Brain microvascular endothelial cell (primary cell): Measurements from ENCODE around the gene PEPD.

Source experiments
- DNase-seq: peaks from one replicate; pipeline ENCODE4 v3.0.0-alpha.2; 2020
- H3K27ac ChIP-seq: fragments of 250-450 bp; sonication (Bioruptor Pico); 2 replicates; pipeline ENCODE4 v1.5.1; 2020; ENCODE audit warnings: mild to moderate bottlenecking, moderate library complexity
- H3K27me3 ChIP-seq: fragments of 250-450 bp; sonication (Bioruptor Pico); replicated peaks from 2 replicates; pipeline ENCODE4 v1.5.1; 2020; ENCODE audit warnings: mild to moderate bottlenecking
- H3K36me3 ChIP-seq: fragments of 250-450 bp; sonication (Bioruptor Pico); replicated peaks from 2 replicates; pipeline ENCODE4 v1.5.1; 2020; ENCODE audit warnings: mild to moderate bottlenecking
- H3K4me3 ChIP-seq: 2 replicates; pipeline ENCODE4 v1.5.1; 2011; ENCODE audit warnings: low read depth, mild to moderate bottlenecking, control low read depth, low read length, moderate library complexity
- in situ Hi-C: cut with HindIII; loops from 2 replicates; pipeline ENCODE4 v1.10.0; 2017; ENCODE audit warnings: low sequenced_read_pairs, low pct_ligation_motif_present
- TF ChIP-seq, protein P1 (sequence below): IDR thresholded peaks from 2 replicates; pipeline ENCODE4 v1.5.1; 2011; ENCODE audit warnings: low read depth, mild to moderate bottlenecking, moderate library complexity, low read length, control low read depth, inconsistent platforms; ENCODE audit errors: missing control alignments

PEPD gene

DNA sequence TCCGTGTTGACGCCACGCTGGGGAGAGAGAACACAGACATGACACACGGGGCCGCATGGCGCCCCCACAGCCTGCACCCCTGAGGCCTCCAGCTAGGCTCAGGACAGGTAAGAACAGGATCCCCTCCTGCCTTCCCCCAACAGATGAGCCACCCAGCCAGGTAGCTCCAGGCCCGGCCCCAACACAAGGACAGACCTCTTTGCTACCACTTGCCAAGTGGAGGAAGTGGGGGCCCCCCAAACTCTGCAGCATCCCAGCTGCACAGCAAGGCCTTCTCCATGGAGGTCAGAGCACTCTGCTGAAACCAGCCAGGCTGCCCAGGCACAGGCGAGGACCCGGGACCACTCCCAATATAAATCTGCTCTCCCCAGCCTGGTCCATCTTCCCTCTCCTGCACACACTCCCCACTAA lies 31.5 kb downstream of the PEPD start:
- Histone ChIP-seq H3K27ac (no peak overlapping the region), H3K4me3 (no peak overlapping the region), H3K36me3 (no peaks in the 10 kb centered on the region), H3K27me3 (no peaks in the 10 kb centered on the region)
- in situ Hi-C loops, result no loop called here
- no peak for DNase-seq
- TF ChIP-seq, protein P1, sequence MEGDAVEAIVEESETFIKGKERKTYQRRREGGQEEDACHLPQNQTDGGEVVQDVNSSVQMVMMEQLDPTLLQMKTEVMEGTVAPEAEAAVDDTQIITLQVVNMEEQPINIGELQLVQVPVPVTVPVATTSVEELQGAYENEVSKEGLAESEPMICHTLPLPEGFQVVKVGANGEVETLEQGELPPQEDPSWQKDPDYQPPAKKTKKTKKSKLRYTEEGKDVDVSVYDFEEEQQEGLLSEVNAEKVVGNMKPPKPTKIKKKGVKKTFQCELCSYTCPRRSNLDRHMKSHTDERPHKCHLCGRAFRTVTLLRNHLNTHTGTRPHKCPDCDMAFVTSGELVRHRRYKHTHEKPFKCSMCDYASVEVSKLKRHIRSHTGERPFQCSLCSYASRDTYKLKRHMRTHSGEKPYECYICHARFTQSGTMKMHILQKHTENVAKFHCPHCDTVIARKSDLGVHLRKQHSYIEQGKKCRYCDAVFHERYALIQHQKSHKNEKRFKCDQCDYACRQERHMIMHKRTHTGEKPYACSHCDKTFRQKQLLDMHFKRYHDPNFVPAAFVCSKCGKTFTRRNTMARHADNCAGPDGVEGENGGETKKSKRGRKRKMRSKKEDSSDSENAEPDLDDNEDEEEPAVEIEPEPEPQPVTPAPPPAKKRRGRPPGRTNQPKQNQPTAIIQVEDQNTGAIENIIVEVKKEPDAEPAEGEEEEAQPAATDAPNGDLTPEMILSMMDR, result no peak

GRCh38 chr19:33488826-33489225 lies 32.8 kb downstream of the PEPD start:
- H3K27me3 ChIP-seq, result no peaks in the 10 kb centered on the region
- H3K27ac ChIP-seq, result no peak overlapping the region
- in situ Hi-C loops, result no loop called here
- no peak for DNase-seq
- no peak overlapping the region for H3K4me3 ChIP-seq
- H3K36me3 ChIP-seq, result no peaks in the 10 kb centered on the region
- TF ChIP-seq, protein P1, result no peak

- no peak for DNase-seq
- no peaks in the 10 kb centered on the region for H3K27me3 ChIP-seq
Measured at GRCh38 chr19:33487901-33488800, 33.4 kb downstream of the PEPD start.

DNA sequence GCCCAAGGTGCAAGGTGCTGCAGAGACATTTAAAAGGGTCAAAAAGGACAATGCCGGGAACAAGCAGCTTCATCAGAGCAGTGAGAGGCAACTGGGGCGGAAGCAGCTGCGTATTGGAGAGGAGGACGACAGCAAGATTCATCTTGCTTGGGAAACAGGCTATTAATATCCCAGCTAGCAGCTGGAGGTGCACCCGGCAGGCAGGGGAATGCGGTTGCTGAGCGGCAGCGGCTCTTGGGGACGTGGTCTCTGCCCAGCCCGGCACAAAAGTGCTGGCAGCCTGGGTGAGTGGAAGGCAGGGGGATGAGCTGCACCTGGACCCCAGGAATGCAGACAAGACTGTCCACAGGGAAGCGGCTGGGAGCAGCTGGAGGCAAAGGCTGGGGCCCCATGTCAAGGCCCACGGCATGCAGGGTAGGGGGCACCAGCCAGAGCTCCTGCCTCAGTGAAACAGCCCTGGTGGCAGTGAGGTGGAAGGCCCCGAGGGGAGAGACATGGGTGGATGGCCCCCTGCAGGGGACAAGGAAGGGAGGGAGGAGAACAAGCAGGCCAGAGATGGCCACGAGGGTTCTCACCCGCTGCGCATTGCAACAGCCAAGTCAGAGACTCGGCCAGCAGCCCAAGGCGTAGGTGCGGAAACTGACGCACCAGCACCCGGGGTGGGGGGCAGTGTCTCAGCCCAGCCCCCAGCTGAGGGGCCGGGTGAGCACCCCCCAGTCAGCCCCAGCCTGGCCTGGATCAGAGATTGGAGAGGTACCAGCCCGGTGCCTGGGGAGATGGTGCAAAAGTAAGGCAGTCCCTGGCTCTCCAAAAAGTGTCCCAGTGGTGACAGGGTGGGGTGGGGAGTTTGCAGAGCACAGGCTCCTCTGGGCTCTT lies 34.4 kb downstream of the PEPD start:
- Histone ChIP-seq H3K27me3 (no peaks in the 10 kb centered on the region), H3K27ac (no peak overlapping the region), H3K36me3 (no peaks in the 10 kb centered on the region), H3K4me3 (no peak overlapping the region)
- DNase-seq, result no peak
- in situ Hi-C loops, result no loop called here
- TF ChIP-seq, protein P1, result no peak

More at GRCh38 chr19:33487901-33488800, 33.4 kb downstream of the PEPD start:
- in situ Hi-C loops, result no loop called here
- Histone ChIP-seq H3K27ac (no peak overlapping the region), H3K36me3 (no peaks in the 10 kb centered on the region), H3K4me3 (no peak overlapping the region)
- TF ChIP-seq, protein P1, result no peak

DNA sequence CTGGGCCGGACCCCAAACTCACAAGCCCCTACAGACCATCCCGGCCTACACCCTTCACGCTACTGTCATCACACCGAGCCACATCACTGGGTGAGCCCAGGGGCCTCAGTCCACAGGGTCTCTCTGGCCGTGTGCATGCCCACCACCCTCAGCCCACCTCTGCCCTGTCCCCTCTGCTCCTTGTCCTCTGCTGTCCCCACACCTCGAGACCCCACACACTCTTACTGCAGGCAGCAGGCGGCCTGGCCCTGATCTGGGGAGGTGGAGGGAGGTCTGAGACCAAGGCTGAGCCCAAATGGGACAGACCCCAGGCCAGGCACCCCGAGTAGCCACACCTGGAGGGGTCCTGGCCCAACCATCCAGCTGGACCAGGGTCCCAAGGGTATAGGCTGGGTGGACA lies 35.2 kb downstream of the PEPD start:
- no peak for DNase-seq
- Histone ChIP-seq H3K27ac (no peak overlapping the region), H3K4me3 (no peak overlapping the region), H3K27me3 (no peaks in the 10 kb centered on the region), H3K36me3 (no peaks in the 10 kb centered on the region)
- TF ChIP-seq, protein P1, result no peak
- in situ Hi-C loops, result no loop called here
